Fibroblast of pulmonary artery (primary cell): Measurements from ENCODE around the gene HPS3.

ENCODE experiments used
- DNase-seq: peaks from one replicate; pipeline ENCODE4 v3.0.0-alpha.2; 2010; ENCODE audit warnings: low read depth
- H3K4me3 ChIP-seq: replicated peaks from 2 replicates; pipeline ENCODE4 v1.5.1; 2011; ENCODE audit warnings: low read depth, mild to moderate bottlenecking, control low read depth, low read length, moderate library complexity
- TF ChIP-seq, protein P1 (sequence below): IDR thresholded peaks from 2 replicates; pipeline ENCODE4 v1.5.1; 2011; ENCODE audit warnings: mild to moderate bottlenecking, control low read depth, low read length, inconsistent platforms; ENCODE audit errors: missing control alignments

Gene HPS3

DNA sequence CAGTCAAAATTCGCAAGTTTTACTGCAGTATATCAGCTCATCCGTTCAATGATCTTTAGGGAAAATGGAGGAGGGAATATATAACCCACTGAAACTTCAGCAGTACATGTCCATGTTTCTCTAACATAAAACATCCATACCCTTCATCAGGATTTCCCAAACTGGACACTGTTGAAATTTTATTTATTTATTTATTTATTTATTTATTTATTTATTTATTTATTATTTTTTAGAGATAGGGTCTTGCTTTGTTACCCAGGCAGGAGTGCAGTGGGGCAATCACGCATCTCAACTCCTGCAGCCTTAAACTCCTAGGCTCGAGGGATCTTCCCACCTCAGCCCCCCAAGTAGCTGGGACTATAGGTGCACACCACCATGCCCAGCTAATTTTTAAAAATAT lies 28.3 kb upstream of the HPS3 start:
- no peak for DNase-seq

GRCh38 chr3:149101641-149102040 lies 27.8 kb upstream of the HPS3 start:
- TF ChIP-seq, protein P1, sequence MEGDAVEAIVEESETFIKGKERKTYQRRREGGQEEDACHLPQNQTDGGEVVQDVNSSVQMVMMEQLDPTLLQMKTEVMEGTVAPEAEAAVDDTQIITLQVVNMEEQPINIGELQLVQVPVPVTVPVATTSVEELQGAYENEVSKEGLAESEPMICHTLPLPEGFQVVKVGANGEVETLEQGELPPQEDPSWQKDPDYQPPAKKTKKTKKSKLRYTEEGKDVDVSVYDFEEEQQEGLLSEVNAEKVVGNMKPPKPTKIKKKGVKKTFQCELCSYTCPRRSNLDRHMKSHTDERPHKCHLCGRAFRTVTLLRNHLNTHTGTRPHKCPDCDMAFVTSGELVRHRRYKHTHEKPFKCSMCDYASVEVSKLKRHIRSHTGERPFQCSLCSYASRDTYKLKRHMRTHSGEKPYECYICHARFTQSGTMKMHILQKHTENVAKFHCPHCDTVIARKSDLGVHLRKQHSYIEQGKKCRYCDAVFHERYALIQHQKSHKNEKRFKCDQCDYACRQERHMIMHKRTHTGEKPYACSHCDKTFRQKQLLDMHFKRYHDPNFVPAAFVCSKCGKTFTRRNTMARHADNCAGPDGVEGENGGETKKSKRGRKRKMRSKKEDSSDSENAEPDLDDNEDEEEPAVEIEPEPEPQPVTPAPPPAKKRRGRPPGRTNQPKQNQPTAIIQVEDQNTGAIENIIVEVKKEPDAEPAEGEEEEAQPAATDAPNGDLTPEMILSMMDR = no peak
- no peak for DNase-seq
- H3K4me3 ChIP-seq = no peak overlapping the region

More for the DNA sequence above, 28.3 kb upstream of the HPS3 start:
- TF ChIP-seq, protein P1 = no peak
- H3K4me3 ChIP-seq = no peak overlapping the region

- TF ChIP-seq, protein P1 = no peak
- DNase-seq = no peak
- H3K4me3 ChIP-seq = no peak overlapping the region
These were observed 25.0 kb upstream of the HPS3 start for GRCh38 chr3:149104484-149104883.

- no peak overlapping the region for H3K4me3 ChIP-seq
- DNase-seq = no peak
- TF ChIP-seq, protein P1 = no peak
These were observed 15.0 kb upstream of the HPS3 start for GRCh38 chr3:149114458-149114857.

DNA sequence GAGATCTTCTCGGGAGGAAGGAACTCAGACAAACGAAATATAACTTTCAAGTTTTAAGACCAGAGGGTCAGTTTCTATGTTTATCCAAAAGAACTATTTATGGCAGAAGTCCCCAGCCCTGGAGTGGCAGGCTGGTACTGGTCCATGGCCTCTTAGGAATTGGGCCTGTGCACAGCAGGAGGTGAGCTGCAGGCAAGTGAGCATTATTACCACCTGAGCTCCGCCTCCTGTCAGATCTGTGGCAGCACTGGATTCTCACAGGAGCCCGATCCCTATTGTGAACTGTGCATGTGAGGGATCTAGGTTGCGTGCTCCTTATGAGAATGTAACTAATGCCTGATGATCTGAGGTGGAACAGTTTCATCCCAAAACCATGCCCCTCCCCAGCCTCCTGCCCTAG lies 14.3 kb upstream of the HPS3 start:
- no peak for DNase-seq
- TF ChIP-seq, protein P1 = no peak
- H3K4me3 ChIP-seq = no peak overlapping the region

GRCh38 chr3:149118724-149119123 lies 10.7 kb upstream of the HPS3 start:
- TF ChIP-seq, protein P1 = no peak
- DNase-seq = no peak
- H3K4me3 ChIP-seq = no peak overlapping the region

DNA sequence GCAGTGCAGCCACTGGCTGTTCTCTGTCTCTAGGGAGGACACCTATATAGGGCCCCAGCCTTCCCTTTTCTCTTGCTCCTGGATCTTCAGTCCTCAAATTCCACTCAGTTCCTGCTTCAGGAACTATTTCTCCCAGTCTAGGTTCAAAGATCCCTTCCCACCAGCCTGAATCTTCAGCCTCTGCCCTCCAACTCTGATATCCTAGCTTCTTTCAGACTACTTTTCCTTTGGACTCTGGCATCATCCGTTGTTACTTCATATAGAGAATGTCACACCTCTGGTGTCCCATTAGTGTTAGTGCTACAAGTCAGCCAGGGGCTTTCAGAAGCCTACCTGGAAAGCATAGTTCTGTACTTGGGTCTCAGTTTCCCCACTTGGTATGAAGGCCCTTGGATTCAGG lies 10.0 kb upstream of the HPS3 start:
- H3K4me3 ChIP-seq = no peak overlapping the region
- TF ChIP-seq, protein P1 = no peak
- no peak for DNase-seq
